WTC11 (cell line): Measurements from ENCODE around the gene DHX58.

Experiments
- ARID4B ChIP-seq: sonication (generic); formaldehyde crosslinking; IDR thresholded peaks from 2 replicates; pipeline ENCODE4 v1.8.0; 2023; ENCODE audit warnings: missing genetic modification reagents, mild to moderate bottlenecking, borderline replicate concordance
- CTCF ChIP-seq: fragments of 200-600 bp; IDR thresholded peaks from 2 replicates; pipeline ENCODE4 v1.8.0; 2022; ENCODE audit warnings: antibody characterized with exemption
- JUN ChIP-seq: sonication (generic); formaldehyde crosslinking; IDR thresholded peaks from 2 replicates; pipeline ENCODE4 v1.8.0; 2023; ENCODE audit warnings: mild to moderate bottlenecking, missing genetic modification reagents
- NFYB ChIP-seq: sonication (generic); formaldehyde crosslinking; conservative IDR thresholded peaks from 2 replicates; pipeline ENCODE4 v1.8.0; 2022; ENCODE audit warnings: low read depth, missing genetic modification reagents

- TF ChIP-seq ARID4B (CRISPR knock-in tag) = no peak
- TF ChIP-seq JUN (CRISPR knock-in tag) = no peak
- TF ChIP-seq CTCF = no peak
- no peak for TF ChIP-seq NFYB (CRISPR knock-in tag)
Observed at GRCh38 chr17:42090964-42091790, 21.3 kb downstream of the DHX58 start.
